Endothelial cell of umbilical vein (primary cell): Measurements from ENCODE around the gene INPP4B. TPM values are rescaled to one million over a fixed set of nuclear protein-coding genes. Genes with fewer than 3 reads are reported as not detected.

Experiments used
- BruUV-seq: library from RNA; stranded (reverse); fragments of 400-500 nt; replicated peaks from 2 replicates; lab custom pipeline; 2021; lab: Mats Ljungman, UMichigan
- CTCF ChIA-PET: fragments of 300-600, 350-600 bp; sonication (Branson Sonifier 250); formaldehyde crosslinking; loops from one replicate; lab custom pipeline; 2021; ENCODE audit warnings: antibody characterized with exemption, inconsistent platforms; lab: Charles Lee
- POLR2A ChIA-PET: fragments of 300-600, 350-600 bp; sonication (Branson Sonifier 250); formaldehyde crosslinking; loops from one replicate; lab custom pipeline; 2021; ENCODE audit warnings: antibody characterized with exemption, inconsistent platforms; lab: Charles Lee
- DNase-seq: peaks from one replicate; pipeline ENCODE4 v3.0.0-alpha.2; 2011; ENCODE audit warnings: low read depth, low spot score
- FAIRE-seq: peaks from 2 replicates; lab custom pipeline; 2011; peaks lifted over from hg19 to GRCh38; lab: Jason Lieb, UNC
- H2AFZ ChIP-seq: 2 replicates; pipeline ENCODE4 v1.6.0; 2012; ENCODE audit warnings: low read depth, low read length, control low read depth, inconsistent platforms
- H3K27ac ChIP-seq: 2 replicates; pipeline ENCODE4 v1.5.1; 2011; ENCODE audit warnings: low read depth, mild to moderate bottlenecking, control low read depth, low read length, moderate library complexity; ENCODE audit not compliant: insufficient read depth
- H3K27me3 ChIP-seq, 2 experiments: 2 replicates each; pipeline versions ENCODE4 v1.6.0 to v1.6.1; 2011; ENCODE audit warnings: low read length in 2 of 2, mixed read lengths in 1 of 2; ENCODE audit not compliant: control insufficient read depth in 2 of 2, insufficient read depth in 2 of 2
- H3K36me3 ChIP-seq, 2 experiments: 2 replicates in 1 of 2; 3 replicates in 1 of 2; pipeline ENCODE4 v1.5.1; 2011; ENCODE audit warnings: low read length in 2 of 2, mild to moderate bottlenecking in 1 of 2, moderate library complexity in 1 of 2; ENCODE audit not compliant: control insufficient read depth in 2 of 2, insufficient read depth in 2 of 2; ENCODE audit errors: extremely low read depth in 1 of 2
- H3K4me1 ChIP-seq: 3 replicates; pipeline ENCODE4 v1.5.1; 2011; ENCODE audit warnings: mild to moderate bottlenecking, low read length; ENCODE audit not compliant: control insufficient read depth, insufficient read depth; ENCODE audit errors: extremely low read depth
- H3K4me2 ChIP-seq: 2 replicates; pipeline ENCODE4 v1.6.1; 2011; ENCODE audit warnings: low read length, control low read depth, mixed read lengths; ENCODE audit not compliant: insufficient read depth
- H3K4me3 ChIP-seq, 3 experiments: fragments of 200-600 bp in 1 of 3; sonication (generic), shearing (Covaris generic) in 1 of 3; replicated peaks in 1 of 3; 2 replicates each; pipeline ENCODE4 v1.5.1; 2011 to 2016; ENCODE audit warnings: control low read depth in 3 of 3, low read length in 3 of 3, mild to moderate bottlenecking in 2 of 3, inconsistent platforms in 1 of 3, low read depth in 1 of 3, moderate library complexity in 1 of 3; ENCODE audit not compliant: insufficient read depth in 1 of 3
- H3K79me2 ChIP-seq: 2 replicates; pipeline ENCODE4 v1.6.0; 2012; ENCODE audit warnings: low read length, inconsistent platforms; ENCODE audit not compliant: control insufficient read depth, insufficient read depth
- H3K9ac ChIP-seq: replicated peaks from 2 replicates; pipeline ENCODE3; 2011; ENCODE audit warnings: low read length, control low read depth; ENCODE audit not compliant: insufficient read depth; ENCODE audit errors: extremely low read depth
- H3K9me1 ChIP-seq: replicated peaks from 3 replicates; pipeline ENCODE4 v1.6.0; 2011; ENCODE audit warnings: mild to moderate bottlenecking, low read length; ENCODE audit not compliant: control insufficient read depth, insufficient read depth; ENCODE audit errors: extremely low read depth
- H3K9me3 ChIP-seq: replicated peaks from 2 replicates; pipeline ENCODE4 v1.5.1; 2012; ENCODE audit warnings: low read length, inconsistent platforms; ENCODE audit not compliant: control insufficient read depth, insufficient read depth
- H4K20me1 ChIP-seq: replicated peaks from 2 replicates; pipeline ENCODE3; 2011; ENCODE audit warnings: mild to moderate bottlenecking, low read length; ENCODE audit not compliant: control insufficient read depth, insufficient read depth; ENCODE audit errors: extremely low read depth
- CTCF ChIP-seq, 2 donors: IDR thresholded peaks; 1 replicate in 1 of 2; 2 replicates in 1 of 2; pipeline ENCODE4 v1.5.1; 2011; ENCODE audit warnings: low read length in 2 of 2, mild to moderate bottlenecking in 2 of 2, moderate library complexity in 2 of 2, control low read depth in 1 of 2, inconsistent platforms in 1 of 2, low read depth in 1 of 2; ENCODE audit not compliant: insufficient read depth in 1 of 2; ENCODE audit errors: extremely low read depth in 1 of 2
- EZH2 ChIP-seq: IDR thresholded peaks from 2 replicates; pipeline ENCODE4 v1.6.1; 2012; ENCODE audit warnings: borderline replicate concordance, low read depth, mild to moderate bottlenecking, moderate library complexity, low read length, inconsistent platforms; ENCODE audit not compliant: severe bottlenecking
- FOS ChIP-seq: IDR thresholded peaks from 2 replicates; pipeline ENCODE4 v1.6.1; 2011; ENCODE audit warnings: mild to moderate bottlenecking, low read length, moderate library complexity, borderline replicate concordance; ENCODE audit not compliant: insufficient read depth
- GATA2 ChIP-seq: IDR thresholded peaks from 2 replicates; pipeline ENCODE4 v1.7.0; 2011; ENCODE audit warnings: low read depth, mild to moderate bottlenecking, moderate library complexity, mixed read lengths, low read length; ENCODE audit not compliant: insufficient read length, insufficient read depth
- JUN ChIP-seq: IDR thresholded peaks from 2 replicates; pipeline ENCODE4 v1.6.1; 2011; ENCODE audit warnings: borderline replicate concordance, low read depth; ENCODE audit not compliant: insufficient read length, insufficient read depth
- MYC ChIP-seq: IDR thresholded peaks from one replicate; pipeline ENCODE4 v1.6.1; 2011; ENCODE audit warnings: mild to moderate bottlenecking, low read depth, low read length
- POLR2A ChIP-seq: IDR thresholded peaks from 2 replicates; pipeline ENCODE4 v1.6.1; 2012; ENCODE audit warnings: low read depth, mild to moderate bottlenecking, control low read depth, low read length
- dilution Hi-C: fragments of 300-500 bp; cut with MboI; formaldehyde crosslinking; loops from one replicate; pipeline ENCODE4 v1.15.0; 2019; ENCODE audit warnings: low sequenced_read_pairs; ENCODE audit not compliant: extremely low pct_ligation_motif_present
- intact Hi-C: fragments of 100-400 bp; cut with micrococcal nuclease; formaldehyde crosslinking; loops from one replicate; pipeline ENCODE4 v1.10.0; 2022
- polyA plus RNA-seq, 4 experiments: library from polyadenylated mRNA; depleted of rRNA in 3 of 4; stranded (reverse) in 3 of 4; unstranded in 1 of 4; fragments of >200 nt; gene quantifications; 2 replicates each; pipeline versions ENCODE4 v1.2.1 to v1.2.3, GENCODE V29; 2011 to 2012; ENCODE audit warnings: missing spikeins in 1 of 4
- total RNA-seq: library from RNA; stranded (reverse); gene quantifications from 2 replicates; pipeline ENCODE4 v1.2.3, GENCODE V29; 2021

INPP4B gene
- total and polyA plus RNA-seq, 2 donors (not counting 3 experiments of a cell fraction or from before 2014, with no cell fraction given) = 0.41 to 3.1 TPM

GRCh38 chr4:142703694-142704309, 142.3 kb downstream of the INPP4B start:
- Histone ChIP-seq H3K27ac (no peak overlapping the region), H3K9me1 (no peaks in the 10 kb centered on the region), H4K20me1 (no peaks in the 10 kb centered on the region), H3K9ac (no peak overlapping the region), H3K79me2 (no peaks in the 10 kb centered on the region), H3K9me3 (no peaks in the 10 kb centered on the region), H3K27me3 (peaks cover 0 to 4% of the 10 kb centered on the region in 2 experiments), H3K4me1 (no peaks in the 10 kb centered on the region), H3K4me2 (no peak overlapping the region), H3K36me3 (no peaks in the 10 kb centered on the region), H3K4me3 (no peak overlapping the region), H2AFZ (no peak overlapping the region)
- dilution Hi-C loops = no loop called here
- DNase-seq = peak; percentile 17
- no TSS peak for BruUV-seq
- intact Hi-C loops = no loop called here
- POLR2A ChIA-PET = no interaction called here
- no peak for FAIRE-seq
- CTCF ChIA-PET = interaction anchor here (1.2 kb wide), 1 partner anchor 16 kb away, joined by 4 read pairs; no protein-coding TSS in a partner anchor
- TF ChIP-seq GATA2 (no peak), FOS (no peak), POLR2A (no peak), JUN (no peak), CTCF (IDR thresholded peaks at IDR 0.05; ENCODE audit: extremely low read depth in 1 of 2, insufficient read depth in 1 of 2, low read depth in 1 of 2, low read length in 2 of 2) (no peak), EZH2 (no peak), MYC (no peak)
